C4-2B (cell line): Measurements from ENCODE around the gene GABRG3.

Experiments used
- ZFX ChIP-seq: fragments of 450-650 bp; IDR thresholded peaks from 2 replicates; pipeline ENCODE4 v1.6.1; 2017
- TF ChIP-seq, protein P1 (sequence below): fragments of 450-650 bp; conservative IDR thresholded peaks from 2 replicates; pipeline ENCODE4 v1.5.1; 2017; ENCODE audit warnings: mild to moderate bottlenecking

DNA sequence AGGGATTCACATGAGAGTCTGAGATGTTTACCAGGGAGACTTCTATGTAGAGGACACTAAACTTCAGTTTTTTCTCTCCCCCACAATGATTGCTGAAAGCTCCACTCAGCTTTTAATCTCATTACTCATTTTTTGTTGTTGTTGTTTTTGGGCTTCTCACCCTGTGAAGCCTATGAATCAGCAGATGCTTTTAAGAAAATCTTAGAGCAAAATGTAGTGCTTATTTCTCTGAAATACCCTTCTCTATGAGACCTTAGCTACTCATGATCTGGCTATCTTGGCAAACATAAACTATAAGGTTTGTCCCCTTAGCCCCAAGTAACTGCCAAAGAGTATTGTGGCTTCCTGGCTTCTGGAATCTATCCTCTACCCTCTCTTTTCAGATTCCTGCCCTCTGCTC, 590.8 kb downstream of the GABRG3 start:
- TF ChIP-seq, protein P1, sequence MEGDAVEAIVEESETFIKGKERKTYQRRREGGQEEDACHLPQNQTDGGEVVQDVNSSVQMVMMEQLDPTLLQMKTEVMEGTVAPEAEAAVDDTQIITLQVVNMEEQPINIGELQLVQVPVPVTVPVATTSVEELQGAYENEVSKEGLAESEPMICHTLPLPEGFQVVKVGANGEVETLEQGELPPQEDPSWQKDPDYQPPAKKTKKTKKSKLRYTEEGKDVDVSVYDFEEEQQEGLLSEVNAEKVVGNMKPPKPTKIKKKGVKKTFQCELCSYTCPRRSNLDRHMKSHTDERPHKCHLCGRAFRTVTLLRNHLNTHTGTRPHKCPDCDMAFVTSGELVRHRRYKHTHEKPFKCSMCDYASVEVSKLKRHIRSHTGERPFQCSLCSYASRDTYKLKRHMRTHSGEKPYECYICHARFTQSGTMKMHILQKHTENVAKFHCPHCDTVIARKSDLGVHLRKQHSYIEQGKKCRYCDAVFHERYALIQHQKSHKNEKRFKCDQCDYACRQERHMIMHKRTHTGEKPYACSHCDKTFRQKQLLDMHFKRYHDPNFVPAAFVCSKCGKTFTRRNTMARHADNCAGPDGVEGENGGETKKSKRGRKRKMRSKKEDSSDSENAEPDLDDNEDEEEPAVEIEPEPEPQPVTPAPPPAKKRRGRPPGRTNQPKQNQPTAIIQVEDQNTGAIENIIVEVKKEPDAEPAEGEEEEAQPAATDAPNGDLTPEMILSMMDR = no peak
- TF ChIP-seq ZFX = no peak
